SH-SY5Y (cell line): ENCODE data around the gene TAF8.

Experiments used
- GATA2 ChIP-seq: IDR thresholded peaks from 2 replicates; pipeline ENCODE4 v1.6.1; 2011; ENCODE audit warnings: mild to moderate bottlenecking, low read depth, low read length
- GATA3 ChIP-seq: IDR thresholded peaks from 2 replicates; pipeline ENCODE4 v1.6.1; 2011; ENCODE audit warnings: low read depth, mild to moderate bottlenecking, low read length, moderate library complexity

The TAF8 gene

GRCh38 chr6:42093582-42094329 is 43.4 kb downstream of the TAF8 start:
- TF ChIP-seq GATA3 = no peak
- no peak for TF ChIP-seq GATA2

GRCh38 chr6:42095094-42095493 is 44.8 kb downstream of the TAF8 start:
- TF ChIP-seq GATA2 (no peak), GATA3 (no peak)

GRCh38 chr6:42095776-42096541 is 45.6 kb downstream of the TAF8 start:
- TF ChIP-seq GATA2 (no peak), GATA3 (no peak)

- TF ChIP-seq GATA3 (no peak), GATA2 (no peak)
Measured at GRCh38 chr6:42099340-42100028, 49.2 kb downstream of the TAF8 start.

GRCh38 chr6:42100029-42100901 is 49.9 kb downstream of the TAF8 start:
- TF ChIP-seq GATA2 = no peak
- TF ChIP-seq GATA3 = no peak

GRCh38 chr6:42101186-42101657 is 50.9 kb downstream of the TAF8 start:
- TF ChIP-seq GATA3 (no peak), GATA2 (no peak)

- TF ChIP-seq GATA2 = no peak
- TF ChIP-seq GATA3 = no peak
Measured at GRCh38 chr6:42103216-42103615, 52.9 kb downstream of the TAF8 start.

- TF ChIP-seq GATA2 (no peak), GATA3 (no peak)
Measured at GRCh38 chr6:42103753-42104094, 53.4 kb downstream of the TAF8 start.

GRCh38 chr6:42104095-42104803 is 53.9 kb downstream of the TAF8 start:
- no peak for TF ChIP-seq GATA2
- TF ChIP-seq GATA3 = no peak

GRCh38 chr6:42104804-42105125 is 54.4 kb downstream of the TAF8 start:
- no peak for TF ChIP-seq GATA2
- TF ChIP-seq GATA3 = no peak

- TF ChIP-seq GATA3 (no peak), GATA2 (no peak)
Measured at GRCh38 chr6:42105156-42105648, 54.9 kb downstream of the TAF8 start.

GRCh38 chr6:42105709-42106108 is 55.4 kb downstream of the TAF8 start:
- no peak for TF ChIP-seq GATA3
- TF ChIP-seq GATA2 = no peak
